ENCODE measurements around the gene WWP2.
"Not testable (repeated sequence)": the region's sequence is repeated elsewhere in the genome, so short reads cannot be mapped to it uniquely, and the experiment has no call there.

The WWP2 gene

DNA sequence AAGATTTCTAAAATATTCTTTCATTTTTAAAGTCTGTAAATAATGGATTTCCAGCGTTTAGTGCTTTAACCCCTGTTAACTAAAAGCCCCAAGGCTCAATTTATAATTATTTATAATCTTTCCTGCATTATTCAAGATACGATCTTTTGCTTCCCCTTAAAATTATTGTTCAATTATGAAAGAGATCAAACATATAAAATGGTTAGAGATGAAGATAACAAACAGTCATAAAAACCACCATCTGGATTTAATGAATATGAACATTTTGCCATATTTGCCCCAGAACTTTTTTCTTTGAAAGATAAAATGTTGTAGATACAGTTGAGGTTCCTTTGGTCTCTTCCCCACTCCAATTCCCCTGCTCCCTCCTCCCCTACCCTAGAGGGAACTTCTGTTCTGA lies 17.6 kb downstream of the WWP2 start:
- DNase-seq (ENCODE audit: low read depth) = no peak
- TF ChIP-seq, protein P1, sequence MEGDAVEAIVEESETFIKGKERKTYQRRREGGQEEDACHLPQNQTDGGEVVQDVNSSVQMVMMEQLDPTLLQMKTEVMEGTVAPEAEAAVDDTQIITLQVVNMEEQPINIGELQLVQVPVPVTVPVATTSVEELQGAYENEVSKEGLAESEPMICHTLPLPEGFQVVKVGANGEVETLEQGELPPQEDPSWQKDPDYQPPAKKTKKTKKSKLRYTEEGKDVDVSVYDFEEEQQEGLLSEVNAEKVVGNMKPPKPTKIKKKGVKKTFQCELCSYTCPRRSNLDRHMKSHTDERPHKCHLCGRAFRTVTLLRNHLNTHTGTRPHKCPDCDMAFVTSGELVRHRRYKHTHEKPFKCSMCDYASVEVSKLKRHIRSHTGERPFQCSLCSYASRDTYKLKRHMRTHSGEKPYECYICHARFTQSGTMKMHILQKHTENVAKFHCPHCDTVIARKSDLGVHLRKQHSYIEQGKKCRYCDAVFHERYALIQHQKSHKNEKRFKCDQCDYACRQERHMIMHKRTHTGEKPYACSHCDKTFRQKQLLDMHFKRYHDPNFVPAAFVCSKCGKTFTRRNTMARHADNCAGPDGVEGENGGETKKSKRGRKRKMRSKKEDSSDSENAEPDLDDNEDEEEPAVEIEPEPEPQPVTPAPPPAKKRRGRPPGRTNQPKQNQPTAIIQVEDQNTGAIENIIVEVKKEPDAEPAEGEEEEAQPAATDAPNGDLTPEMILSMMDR (conservative IDR thresholded peaks at IDR 0.05; ENCODE audit: low read depth, low read length) = no peak
- no peak overlapping the region for H3K4me3 ChIP-seq (ENCODE audit: low read depth, low read length)

GRCh38 chr16:69781118-69781517 lies 19.0 kb downstream of the WWP2 start:
- no peak for DNase-seq (ENCODE audit: low read depth)
- no peak overlapping the region for H3K4me3 ChIP-seq (ENCODE audit: low read depth, low read length)
- TF ChIP-seq, protein P1 (conservative IDR thresholded peaks at IDR 0.05; ENCODE audit: low read depth, low read length) = no peak

- TF ChIP-seq, protein P1 (conservative IDR thresholded peaks at IDR 0.05; ENCODE audit: low read depth, low read length) = no peak
- no peak overlapping the region for H3K4me3 ChIP-seq (ENCODE audit: low read depth, low read length)
- no peak for DNase-seq (ENCODE audit: low read depth)
Observed at GRCh38 chr16:69784586-69784985, 22.5 kb downstream of the WWP2 start.

DNA sequence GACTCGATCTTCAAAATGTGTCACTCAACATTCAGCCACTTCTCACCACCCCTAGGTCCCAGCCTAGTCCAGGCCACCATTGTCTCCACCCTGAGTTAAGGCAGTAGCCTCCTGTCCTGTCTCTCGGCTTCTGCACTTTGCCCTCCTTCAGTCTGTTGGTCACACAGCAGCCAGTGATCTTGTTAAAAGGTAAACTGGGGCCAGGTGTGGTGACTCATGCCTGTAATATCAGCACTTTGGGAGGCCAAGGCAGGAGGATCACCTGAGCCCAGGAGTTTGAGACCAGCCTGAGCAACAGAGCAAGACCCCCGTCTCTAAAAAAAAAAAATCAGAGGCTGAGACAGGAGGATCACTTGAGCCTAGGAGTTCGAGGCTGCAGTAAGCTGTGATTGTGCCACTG lies 25.8 kb downstream of the WWP2 start:
- H3K4me3 ChIP-seq (ENCODE audit: low read depth, low read length) = no peak overlapping the region
- DNase-seq (ENCODE audit: low read depth) = no peak
- TF ChIP-seq, protein P1 (conservative IDR thresholded peaks at IDR 0.05; ENCODE audit: low read depth, low read length) = no peak

GRCh38 chr16:69791391-69791847 lies 29.3 kb downstream of the WWP2 start:
- not testable (repeated sequence) for DNase-seq (ENCODE audit: low read depth); H3K4me3 ChIP-seq (ENCODE audit: low read depth, low read length)

- DNase-seq (ENCODE audit: low read depth) = no peak
- H3K4me3 ChIP-seq (ENCODE audit: low read depth, low read length) = no peak overlapping the region
- TF ChIP-seq, protein P1 (conservative IDR thresholded peaks at IDR 0.05; ENCODE audit: low read depth, low read length) = no peak
Observed at GRCh38 chr16:69793526-69793925, 31.4 kb downstream of the WWP2 start.

DNA sequence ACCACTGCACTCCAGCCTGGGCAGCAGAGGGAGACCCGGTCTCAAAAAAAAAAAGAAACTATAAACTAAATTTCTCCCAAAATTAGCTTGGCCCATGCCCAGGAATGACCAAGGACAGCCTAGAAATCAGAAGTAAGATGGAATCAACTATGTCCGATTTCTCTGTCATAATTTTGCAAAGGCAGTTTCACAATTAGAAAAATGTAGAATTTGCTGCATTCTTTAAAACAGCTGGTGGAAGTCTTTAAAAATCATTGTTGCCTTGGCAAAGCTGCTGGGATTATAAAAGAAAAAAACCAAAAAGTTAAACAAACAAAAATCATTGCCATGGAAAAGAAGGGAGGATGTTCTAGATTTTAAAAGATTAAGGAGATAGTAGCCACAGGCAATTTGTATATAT lies 32.4 kb downstream of the WWP2 start:
- no peak for DNase-seq (ENCODE audit: low read depth)
- no peak overlapping the region for H3K4me3 ChIP-seq (ENCODE audit: low read depth, low read length)
- TF ChIP-seq, protein P1 (conservative IDR thresholded peaks at IDR 0.05; ENCODE audit: low read depth, low read length) = no peak
